ENCODE measurements around the gene MUC20. TPM values are rescaled to one million over a fixed set of nuclear protein-coding genes. Genes with fewer than 3 reads are reported as not detected.

The MUC20 gene
- total and polyA plus RNA-seq, 9 of the 15 experiments (the other 6 are each of a cell fraction or from before 2014, with no cell fraction given), result 0.03 to 0.23 (median 0.15) TPM; not detected in 3

DNA sequence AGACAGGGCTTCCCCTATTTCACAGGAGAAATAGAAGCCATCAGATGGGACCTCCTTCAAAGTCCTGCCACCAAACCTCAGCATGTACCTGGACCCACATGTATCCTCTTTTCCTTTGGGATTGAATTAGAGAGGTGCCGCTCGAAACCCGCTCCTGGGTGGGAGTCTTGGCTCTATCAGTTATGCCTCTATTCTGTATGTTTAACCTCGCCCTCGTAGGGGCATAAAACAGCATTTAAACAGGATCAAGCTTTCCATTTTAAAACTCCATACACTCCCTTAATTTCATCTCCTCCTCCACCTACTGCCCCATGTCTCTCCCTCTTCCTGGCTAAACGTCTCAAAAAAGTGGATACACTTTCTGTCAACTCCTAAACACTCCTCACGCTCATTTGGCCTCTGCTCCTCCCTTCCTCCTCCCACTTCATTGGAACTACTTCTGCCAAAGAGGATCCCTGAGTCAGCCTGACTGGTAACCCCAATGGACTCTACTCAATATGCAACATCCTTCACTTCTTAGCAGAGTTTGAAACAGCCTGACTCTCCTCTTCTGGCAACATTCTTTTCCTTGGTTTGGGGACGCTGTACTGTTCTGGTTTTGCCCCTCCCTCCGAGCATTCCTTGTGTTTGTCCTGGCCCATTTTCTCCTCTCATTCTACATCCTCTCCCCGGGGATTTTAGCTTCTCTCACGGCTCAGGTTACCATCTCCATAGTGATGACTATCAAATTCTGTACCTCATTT lies 23.0 kb upstream of the MUC20 start (continued):
- peak in 1 of 3 experiments; percentile 43 for TF ChIP-seq YY1 (IDR thresholded peaks at IDR 0.05; ENCODE audit: borderline replicate concordance in 1 of 3, control insufficient read depth in 1 of 3, extremely low read depth in 1 of 3, insufficient read depth in 3 of 3, insufficient read length in 1 of 3, insufficient replicate concordance in 2 of 3, low read depth in 1 of 3, low read length in 2 of 3)
- TF ChIP-seq MTA2 (IDR thresholded peaks at IDR 0.05; ENCODE audit: low read depth), result peak; percentile 56
- TF ChIP-seq MYNN (IDR thresholded peaks at IDR 0.05), result 0 out of 2 replicates have a peak, but pooled peaks have one; percentile 1
- no peak for TF ChIP-seq MYNN (CRISPR knock-in tag; IDR thresholded peaks at IDR 0.05)
- TF ChIP-seq ZNF583 (CRISPR knock-in tag; IDR thresholded peaks at IDR 0.05), result no peak
- TF ChIP-seq, protein P1, sequence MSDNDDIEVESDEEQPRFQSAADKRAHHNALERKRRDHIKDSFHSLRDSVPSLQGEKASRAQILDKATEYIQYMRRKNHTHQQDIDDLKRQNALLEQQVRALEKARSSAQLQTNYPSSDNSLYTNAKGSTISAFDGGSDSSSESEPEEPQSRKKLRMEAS (CRISPR knock-in tag; IDR thresholded peaks at IDR 0.05), result no peak
- TF ChIP-seq, protein P2, sequence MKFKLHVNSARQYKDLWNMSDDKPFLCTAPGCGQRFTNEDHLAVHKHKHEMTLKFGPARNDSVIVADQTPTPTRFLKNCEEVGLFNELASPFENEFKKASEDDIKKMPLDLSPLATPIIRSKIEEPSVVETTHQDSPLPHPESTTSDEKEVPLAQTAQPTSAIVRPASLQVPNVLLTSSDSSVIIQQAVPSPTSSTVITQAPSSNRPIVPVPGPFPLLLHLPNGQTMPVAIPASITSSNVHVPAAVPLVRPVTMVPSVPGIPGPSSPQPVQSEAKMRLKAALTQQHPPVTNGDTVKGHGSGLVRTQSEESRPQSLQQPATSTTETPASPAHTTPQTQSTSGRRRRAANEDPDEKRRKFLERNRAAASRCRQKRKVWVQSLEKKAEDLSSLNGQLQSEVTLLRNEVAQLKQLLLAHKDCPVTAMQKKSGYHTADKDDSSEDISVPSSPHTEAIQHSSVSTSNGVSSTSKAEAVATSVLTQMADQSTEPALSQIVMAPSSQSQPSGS (CRISPR knock-in tag; IDR thresholded peaks at IDR 0.05), result no peak
- TF ChIP-seq, protein P3, sequence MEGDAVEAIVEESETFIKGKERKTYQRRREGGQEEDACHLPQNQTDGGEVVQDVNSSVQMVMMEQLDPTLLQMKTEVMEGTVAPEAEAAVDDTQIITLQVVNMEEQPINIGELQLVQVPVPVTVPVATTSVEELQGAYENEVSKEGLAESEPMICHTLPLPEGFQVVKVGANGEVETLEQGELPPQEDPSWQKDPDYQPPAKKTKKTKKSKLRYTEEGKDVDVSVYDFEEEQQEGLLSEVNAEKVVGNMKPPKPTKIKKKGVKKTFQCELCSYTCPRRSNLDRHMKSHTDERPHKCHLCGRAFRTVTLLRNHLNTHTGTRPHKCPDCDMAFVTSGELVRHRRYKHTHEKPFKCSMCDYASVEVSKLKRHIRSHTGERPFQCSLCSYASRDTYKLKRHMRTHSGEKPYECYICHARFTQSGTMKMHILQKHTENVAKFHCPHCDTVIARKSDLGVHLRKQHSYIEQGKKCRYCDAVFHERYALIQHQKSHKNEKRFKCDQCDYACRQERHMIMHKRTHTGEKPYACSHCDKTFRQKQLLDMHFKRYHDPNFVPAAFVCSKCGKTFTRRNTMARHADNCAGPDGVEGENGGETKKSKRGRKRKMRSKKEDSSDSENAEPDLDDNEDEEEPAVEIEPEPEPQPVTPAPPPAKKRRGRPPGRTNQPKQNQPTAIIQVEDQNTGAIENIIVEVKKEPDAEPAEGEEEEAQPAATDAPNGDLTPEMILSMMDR (IDR thresholded peaks at IDR 0.05 in 2 of 3, conservative IDR thresholded peaks at IDR 0.05 in 1 of 3; ENCODE audit: insufficient read depth in 2 of 3, low read depth in 1 of 3, low read length in 3 of 3), result peak in 1 of 3 experiments; percentile 10; a peak in 1 of 6 replicates
- no peak for TF ChIP-seq ZNF165 (CRISPR knock-in tag; IDR thresholded peaks at IDR 0.05; ENCODE audit: borderline replicate concordance)
- peak; percentile 87; the same call in 1 of the 2 replicates for TF ChIP-seq LARP7 (IDR thresholded peaks at IDR 0.05)
- TF ChIP-seq, protein P4, sequence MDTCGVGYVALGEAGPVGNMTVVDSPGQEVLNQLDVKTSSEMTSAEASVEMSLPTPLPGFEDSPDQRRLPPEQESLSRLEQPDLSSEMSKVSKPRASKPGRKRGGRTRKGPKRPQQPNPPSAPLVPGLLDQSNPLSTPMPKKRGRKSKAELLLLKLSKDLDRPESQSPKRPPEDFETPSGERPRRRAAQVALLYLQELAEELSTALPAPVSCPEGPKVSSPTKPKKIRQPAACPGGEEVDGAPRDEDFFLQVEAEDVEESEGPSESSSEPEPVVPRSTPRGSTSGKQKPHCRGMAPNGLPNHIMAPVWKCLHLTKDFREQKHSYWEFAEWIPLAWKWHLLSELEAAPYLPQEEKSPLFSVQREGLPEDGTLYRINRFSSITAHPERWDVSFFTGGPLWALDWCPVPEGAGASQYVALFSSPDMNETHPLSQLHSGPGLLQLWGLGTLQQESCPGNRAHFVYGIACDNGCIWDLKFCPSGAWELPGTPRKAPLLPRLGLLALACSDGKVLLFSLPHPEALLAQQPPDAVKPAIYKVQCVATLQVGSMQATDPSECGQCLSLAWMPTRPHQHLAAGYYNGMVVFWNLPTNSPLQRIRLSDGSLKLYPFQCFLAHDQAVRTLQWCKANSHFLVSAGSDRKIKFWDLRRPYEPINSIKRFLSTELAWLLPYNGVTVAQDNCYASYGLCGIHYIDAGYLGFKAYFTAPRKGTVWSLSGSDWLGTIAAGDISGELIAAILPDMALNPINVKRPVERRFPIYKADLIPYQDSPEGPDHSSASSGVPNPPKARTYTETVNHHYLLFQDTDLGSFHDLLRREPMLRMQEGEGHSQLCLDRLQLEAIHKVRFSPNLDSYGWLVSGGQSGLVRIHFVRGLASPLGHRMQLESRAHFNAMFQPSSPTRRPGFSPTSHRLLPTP (IDR thresholded peaks at IDR 0.05; ENCODE audit: borderline replicate concordance, extremely low read depth, insufficient read length), result no peak
- TF ChIP-seq ILF3 (IDR thresholded peaks at IDR 0.05; ENCODE audit: borderline replicate concordance), result no peak
- TF ChIP-seq, protein P5, sequence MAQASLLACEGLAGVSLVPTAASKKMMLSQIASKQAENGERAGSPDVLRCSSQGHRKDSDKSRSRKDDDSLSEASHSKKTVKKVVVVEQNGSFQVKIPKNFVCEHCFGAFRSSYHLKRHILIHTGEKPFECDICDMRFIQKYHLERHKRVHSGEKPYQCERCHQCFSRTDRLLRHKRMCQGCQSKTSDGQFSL (CRISPR knock-in tag; IDR thresholded peaks at IDR 0.05), result no peak
- TF ChIP-seq, protein P5 (tag; IDR thresholded peaks at IDR 0.05), result no peak
- TF ChIP-seq U2AF2 (optimal IDR thresholded peaks at IDR 0.05; ENCODE audit: low read depth, low read length), result no peak
- peak; percentile 5; the same call in 1 of the 2 replicates for TF ChIP-seq MECOM (CRISPR knock-in tag; IDR thresholded peaks at IDR 0.05)
- TF ChIP-seq STAT5B (CRISPR knock-in tag; IDR thresholded peaks at IDR 0.05), result no peak
